NCI-H526 (cell line): Measurements from ENCODE around the gene USH2A.

Experiments
- DNase-seq, 2 experiments: peaks; one replicate each; lab custom pipeline; 2025; lab: John Stamatoyannopoulos, UW

USH2A gene

DNA sequence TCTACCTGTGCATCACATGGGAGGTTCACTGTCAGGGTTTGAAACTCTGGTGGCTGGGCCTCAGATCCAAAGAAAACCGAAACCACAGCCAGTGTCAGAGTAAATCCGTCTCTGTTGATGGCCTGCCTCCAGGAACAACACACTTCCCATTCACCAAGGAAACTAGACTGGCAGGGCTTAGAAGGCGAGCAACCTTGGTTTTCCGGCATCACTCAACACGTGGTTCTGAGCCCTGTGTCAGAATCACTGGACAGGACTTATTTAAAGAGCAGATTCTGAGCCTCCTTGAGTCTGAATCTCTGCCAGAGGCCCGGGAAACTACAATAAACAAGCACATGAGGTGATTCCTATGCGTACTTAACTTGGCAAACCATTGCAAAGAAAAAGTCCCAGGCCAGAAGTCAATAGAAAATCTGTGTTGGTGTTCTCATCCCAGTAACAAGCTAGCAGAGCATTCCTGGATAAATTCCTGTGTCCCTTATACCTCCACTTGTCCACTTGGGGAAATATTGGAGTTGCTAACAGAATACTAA is 786.1 kb downstream of the USH2A start:
- no peak for DNase-seq

DNA sequence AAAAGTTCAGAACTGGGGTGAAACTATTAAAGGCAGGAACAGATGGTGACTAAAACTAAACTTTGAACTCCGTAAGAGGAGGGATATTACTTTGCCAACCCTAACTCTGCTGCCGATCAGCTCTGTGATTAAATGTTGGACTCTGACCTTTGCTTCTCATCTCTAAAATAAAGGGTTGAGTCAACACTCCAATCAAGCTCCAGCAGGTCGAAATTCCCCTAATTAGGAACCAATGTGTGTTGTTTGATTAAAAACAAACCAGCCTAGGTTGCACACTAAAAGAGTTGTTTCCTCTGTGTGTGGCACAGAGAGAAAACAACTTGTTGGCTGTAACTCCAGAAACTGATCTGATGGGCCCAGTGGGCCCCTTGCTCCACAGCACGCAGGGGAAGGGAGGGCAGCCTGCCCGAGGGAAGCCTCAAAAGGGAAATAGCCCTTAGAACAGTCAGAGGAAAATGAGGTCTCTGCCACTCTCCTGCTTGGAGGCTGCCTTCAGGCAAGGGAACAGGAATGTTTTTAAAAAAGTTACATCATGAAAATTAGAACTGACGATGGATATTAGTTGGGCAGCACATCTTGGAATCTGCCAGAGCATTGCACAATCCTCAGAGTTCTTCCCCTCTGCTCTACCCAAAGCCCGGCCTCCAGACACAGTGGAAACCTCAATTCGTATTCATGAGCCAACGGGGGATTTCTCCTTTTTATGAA is 786.8 kb downstream of the USH2A start:
- no peak for DNase-seq

DNA sequence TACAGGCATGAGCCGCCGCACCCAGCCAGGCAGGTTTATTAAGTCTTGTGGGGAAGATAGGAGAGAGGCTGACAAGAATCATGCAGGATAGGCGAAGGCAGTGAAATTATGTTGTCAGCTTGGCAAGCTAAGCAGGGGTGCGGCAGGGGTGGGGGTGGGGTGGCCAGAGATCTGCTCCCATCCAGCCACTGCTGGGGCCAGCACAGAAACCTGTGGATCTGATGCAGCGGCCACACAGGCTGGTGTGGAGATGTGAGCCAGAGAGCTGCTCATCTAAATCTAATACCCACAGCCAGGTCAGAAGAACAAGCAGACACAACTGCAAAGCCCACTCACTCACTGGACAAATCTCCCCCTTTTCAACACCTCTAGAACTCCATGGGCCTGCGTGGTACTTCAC is 787.4 kb downstream of the USH2A start:
- DNase-seq: no peak

DNA sequence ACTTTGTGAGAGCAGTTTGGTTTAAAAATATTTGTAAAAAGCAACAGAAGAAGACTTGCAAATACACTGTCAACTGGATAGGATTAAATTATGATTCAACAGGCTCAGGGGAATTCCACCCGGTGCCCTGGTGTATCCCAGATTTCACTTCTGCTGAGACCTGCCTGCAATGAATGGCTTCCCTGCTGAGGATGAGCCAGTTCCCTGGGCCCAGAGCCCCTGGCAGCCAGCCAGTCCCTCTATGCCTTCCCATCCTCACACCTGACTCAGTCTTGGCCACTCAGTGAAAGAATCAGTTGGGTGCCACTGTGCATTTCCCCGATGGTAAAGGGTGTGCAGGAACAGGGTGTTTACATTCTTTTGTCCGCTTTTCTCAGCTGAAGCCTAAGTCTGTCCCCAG is 791.8 kb downstream of the USH2A start:
- no peak for DNase-seq

DNA sequence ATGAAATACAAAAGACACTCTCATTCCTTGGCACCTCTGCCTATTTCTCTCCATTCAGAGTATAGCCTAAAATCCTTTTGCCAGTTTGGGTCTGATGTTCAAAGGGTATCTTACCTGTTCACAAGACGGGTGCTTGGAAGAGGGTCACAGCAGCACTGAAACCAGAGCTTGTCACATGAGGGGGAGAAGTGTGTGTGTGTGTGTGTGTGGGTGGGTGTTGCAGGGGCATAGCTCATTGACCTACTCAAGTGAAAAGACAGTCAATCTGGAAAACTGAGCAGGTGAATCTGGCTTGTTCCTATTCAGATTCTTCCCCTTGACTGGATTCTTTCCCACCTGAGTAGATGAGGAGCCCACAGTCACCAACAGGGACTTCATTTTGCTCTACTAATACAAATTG is 792.2 kb downstream of the USH2A start:
- DNase-seq: no peak

DNA sequence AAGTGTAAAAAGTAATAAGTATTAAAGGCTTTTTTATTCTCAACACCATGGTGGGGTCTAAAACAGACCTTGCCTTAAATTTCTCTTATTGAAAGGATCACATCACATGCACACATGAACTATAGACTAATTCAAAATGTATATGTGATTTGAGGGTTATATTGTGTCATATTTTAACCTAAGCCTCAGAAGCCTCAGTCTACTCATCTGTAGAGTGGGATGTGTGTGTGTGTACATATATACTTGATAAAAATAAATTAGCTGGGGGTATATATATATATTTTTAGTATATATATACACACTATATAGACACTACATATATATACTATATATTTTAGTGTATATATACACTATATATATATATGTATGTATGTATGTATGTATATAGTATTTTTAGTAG is 797.3 kb downstream of the USH2A start:
- DNase-seq: no peak

DNA sequence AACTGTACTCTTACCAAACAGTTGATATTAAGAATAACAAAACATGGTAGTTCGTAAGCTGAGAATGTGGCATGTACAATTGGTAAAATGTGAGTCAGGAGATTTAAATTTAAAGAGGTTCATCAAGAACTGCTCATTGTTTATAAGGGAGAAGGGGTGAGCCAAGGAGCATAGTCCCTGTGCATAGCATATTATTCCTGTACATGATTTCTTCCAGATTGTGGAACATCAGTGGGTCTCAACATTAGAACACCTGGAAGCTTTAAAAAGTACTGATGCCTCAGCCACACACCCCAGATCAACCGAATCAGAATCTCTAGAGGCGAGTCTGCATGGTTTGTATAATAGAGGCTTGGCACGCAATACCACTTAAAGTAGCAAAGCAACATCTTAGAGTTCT is 800.1 kb downstream of the USH2A start:
- no peak for DNase-seq

DNA sequence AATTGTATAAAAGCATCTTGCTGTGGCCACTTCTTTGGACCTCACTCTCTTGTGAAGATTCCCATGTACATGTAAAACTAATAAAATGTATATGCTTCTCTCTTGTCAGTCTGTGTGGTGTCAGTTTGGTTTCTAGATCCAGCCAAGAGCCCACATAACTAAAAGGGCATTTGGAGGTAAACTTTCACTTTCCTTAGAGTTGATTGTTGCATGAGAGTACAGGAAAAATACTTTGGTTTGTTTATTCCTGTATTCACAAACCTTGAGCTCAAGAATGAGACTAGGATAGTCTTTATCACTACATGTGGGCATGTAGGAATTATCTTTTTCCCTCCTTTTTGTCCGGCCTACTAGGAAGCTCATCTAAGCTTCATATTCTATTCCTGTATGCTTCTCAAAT is 805.3 kb downstream of the USH2A start:
- no peak for DNase-seq

DNA sequence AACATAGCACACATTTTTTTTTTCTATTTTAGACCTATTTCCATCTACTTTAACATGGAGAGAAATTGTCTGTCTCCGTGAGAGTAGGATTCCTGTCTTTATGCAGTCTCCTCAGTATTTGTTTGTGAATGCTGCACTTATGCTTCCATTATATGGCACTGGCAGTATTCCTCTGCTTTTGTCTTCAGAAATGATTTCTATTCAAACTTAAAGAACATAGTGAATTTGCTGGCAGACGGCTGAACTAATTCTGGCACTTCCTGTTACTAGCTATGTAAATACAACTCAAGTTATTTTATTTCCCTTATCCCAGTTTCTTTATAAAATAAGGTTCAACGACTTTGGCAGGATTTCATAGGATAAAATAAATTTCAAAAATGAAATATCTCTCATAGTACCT is 810.9 kb downstream of the USH2A start:
- no peak for DNase-seq

DNA sequence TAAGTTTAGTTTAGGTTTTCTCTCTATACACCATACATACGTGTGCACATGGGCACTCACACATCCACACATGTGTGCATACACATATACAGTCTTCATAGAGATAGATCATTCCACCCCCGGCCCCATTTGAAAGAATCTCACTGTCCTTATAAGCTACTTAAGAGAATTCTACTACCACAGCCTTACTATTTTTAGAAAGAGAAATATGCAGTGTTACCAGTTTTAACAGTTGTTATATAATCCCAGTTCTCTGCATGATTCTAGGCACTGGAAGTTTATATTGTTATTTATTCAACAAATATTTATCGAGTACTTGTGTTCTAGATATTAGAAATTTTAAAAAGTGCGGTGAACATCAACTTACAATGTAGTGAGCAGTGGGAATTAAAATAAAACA is 814.6 kb downstream of the USH2A start:
- no peak for DNase-seq

DNA sequence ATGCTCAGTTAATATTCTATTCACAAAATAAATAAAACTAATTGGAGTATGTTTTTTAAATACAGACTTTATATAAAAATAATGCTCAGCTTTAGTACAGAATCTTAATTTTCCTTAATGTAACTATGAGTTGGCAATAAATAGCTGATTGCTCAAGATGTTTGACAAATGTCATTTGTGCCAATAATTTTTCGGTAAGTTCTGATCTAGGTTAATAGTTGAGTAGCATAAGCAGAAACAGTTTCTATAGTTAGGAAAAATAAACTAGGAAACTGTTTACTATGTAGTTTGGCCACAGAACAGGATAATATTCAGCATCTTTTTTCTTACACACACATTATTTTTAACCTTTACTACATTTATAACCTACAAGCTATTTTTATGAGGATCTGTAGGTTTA is 815.8 kb downstream of the USH2A start:
- DNase-seq: no peak

DNA sequence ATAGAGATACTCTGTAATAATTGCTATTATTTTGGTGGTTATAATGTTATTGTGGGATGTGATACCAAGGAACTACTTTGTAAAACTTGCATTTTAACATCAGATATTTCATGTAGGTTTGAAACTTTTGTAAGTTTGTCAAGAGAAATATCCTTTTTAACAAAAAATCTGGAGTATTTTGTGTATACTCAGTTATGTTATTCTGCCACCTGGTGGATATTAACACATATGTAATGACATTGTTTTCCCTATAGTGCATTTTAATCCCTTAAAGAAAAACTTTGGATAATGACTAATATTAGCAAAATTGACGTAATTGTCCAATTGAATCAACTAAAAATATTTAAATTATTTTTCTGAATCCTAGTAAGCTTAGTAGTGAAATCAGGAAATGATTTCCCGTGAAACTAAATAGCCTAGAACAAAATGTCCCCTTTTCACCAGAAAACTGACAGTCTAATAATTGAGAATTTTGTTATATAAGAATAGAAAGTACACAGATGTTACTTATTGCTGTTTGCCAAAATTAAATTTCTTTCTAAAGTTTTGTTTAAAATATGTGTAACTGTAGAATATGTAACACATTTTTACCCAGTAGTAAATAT is 816.6 kb downstream of the USH2A start:
- DNase-seq: no peak

DNA sequence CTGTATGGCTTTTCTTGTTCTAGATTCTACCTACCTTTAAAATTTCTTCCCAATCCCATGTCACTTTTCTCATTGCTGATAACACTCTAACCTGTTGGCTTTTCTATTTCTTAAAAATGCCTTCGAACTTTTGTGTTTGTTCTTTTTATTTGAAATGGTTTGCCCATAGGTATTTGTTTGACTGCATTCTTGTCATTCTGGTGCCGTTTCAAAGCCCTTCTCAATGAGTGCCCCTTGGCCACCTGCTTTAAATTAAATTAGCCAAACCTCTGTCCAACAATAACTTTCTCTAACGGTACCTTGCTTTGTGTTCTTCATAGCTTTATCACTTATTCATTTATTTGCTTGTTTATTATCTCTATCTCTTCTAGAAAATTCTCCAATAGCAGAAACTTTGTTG is 817.2 kb downstream of the USH2A start:
- no peak for DNase-seq

DNA sequence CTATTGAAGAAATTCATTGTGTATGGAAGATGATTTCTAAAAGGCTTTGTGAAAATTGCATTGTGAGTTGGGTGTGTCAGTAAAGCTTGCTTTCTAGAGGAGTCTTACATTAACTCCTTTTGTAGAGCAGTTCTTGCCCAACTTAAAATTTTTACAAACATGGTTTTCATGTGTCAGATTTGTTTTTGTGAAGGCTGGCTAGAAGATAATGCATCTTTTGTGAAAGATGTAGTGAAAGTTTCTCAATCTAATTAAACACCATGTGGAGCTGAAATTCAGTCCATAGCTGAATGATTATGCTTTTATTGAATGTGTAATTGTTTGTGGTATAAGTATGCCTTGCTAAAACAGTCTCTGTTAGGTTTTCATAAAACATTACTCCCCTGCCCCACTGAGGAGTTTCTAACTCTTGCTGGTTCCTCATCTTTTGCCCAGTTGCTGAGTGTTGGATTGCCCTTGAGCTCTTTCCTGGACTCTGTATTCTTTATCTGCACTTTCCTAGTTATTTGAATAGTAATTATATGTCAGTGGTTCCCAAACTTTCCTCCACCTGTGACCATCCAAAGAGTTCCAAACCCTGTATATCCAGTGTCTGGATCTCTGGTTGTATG is 818.1 kb downstream of the USH2A start:
- no peak for DNase-seq

DNA sequence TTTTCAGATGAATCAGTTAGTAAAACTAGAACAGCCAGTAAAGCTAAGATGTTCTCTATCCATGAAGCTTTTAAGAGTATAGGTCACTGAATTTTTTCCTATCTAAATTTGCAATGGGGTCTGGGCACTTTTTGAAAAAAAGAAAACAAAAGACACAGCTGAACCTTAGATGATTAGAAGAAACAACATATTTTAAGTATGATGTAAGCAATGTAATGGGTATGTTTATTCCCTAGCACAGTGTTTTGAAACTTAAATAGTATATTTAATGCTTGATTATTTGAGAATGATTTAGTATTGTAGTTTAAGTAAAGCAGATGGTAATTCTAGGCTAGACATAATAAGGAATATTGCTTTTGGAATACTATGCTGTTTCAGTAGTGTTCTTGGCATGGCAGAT is 819.9 kb downstream of the USH2A start:
- DNase-seq: no peak

DNA sequence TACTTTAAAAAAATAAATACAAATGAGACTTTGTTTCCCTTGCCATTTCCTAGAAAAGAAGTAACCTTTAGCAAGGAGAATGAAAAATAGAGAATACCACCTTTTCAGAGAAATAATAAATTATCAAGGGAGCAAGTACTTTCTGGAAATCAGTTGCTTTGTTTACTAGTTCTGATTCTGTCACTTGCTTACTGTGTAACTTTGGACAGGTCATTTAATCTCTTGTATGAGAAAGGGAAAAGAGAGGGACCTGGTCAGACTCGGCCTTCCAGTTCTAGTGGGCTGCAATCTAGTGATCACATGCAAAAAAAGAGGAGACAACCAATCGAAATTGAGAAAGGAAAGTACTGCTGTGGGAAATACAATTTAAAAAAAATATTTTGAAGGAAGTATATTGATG is 822.0 kb downstream of the USH2A start:
- DNase-seq: no peak

DNA sequence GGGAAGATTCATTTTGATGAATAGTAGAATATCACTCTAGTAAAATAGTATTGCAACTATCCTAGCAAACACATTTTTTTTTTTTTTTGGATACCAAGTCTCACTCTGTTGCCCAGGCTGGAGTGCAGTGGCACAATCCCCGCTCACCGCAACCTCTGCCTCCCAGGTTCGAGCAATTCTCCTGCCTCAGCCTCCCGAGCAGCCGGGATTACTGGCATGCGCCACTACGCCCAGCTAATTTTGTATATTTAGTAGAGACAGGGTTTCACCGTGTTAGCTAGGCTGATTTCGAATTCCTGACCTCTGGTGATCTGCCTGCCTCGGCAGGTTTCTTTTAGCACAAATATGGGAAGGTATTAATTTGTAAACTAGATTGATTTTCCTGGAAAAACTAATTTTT is 822.4 kb downstream of the USH2A start:
- DNase-seq: no peak

DNA sequence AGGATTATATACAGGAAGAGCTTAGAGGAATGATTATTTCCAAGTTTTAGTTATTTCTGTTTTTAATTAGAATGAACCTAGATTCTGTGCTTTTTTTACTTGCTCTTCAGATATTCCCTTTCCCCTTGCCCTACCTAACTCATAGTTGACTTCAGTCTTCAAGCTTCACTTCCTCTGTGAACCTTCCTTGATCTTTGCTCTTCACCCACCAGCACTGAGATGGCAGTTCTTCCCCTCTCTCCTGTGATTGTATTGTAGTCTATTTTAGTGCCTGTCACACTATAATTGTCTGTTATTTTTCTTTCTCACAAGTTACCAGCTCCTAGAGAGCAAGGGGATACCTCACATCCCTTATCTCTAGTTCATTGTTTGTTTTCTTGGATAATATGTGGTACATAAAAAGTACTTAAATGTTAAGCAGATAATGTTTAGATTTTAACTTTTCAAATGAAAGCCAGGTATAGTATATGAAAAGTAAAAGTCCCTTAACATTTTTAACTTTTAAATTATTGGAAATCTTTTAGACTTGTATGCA is 822.9 kb downstream of the USH2A start:
- no peak for DNase-seq

DNA sequence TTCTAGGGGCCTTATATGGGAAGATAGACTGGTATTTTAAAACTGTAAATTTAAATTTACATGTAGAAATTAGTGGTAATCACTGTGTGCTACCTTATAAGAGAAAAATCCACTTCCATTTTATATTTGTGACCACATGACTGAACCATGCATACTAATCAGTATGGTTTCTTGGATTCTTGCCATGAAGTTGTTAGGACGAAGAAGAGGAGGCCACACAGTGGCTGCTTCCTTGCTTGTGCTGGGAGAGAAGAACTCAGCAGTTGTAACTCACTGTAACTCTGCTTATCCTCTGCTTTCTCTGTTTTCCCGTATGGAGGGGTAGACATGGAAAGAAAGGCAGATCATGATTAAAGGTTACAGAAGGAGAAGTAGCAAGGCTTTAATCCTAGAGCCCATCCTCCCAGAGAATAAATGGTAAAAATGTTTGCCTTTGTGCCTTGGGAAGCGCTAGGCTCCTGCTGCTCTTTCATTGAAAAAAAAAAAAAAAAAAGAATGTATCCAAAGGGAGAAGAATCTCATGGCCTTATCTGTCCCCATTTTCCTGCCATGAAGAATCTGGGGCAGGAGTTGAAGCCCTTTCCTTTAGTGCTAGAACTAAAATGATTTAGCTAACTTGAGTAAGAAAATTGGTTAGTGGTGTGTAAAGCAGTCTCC is 823.7 kb downstream of the USH2A start:
- DNase-seq: no peak

DNA sequence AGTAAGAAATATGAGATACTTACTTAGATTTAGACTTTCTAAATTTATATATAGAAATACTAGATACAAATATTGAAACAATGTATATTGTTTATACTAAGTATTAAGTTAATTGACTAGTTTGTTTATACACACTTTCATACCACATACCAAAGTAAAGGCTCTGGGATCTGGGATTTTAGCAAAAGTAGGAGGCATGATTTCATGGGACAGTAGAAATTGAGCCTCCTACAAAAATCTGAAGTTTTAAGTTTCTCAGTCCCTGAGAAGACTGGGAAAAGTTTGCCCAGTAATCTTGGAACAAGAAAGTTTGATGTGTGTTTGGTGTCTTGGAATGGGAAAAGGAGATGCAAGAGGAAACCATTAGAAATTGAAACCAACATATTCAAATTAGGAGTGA is 825.3 kb downstream of the USH2A start:
- no peak for DNase-seq

DNA sequence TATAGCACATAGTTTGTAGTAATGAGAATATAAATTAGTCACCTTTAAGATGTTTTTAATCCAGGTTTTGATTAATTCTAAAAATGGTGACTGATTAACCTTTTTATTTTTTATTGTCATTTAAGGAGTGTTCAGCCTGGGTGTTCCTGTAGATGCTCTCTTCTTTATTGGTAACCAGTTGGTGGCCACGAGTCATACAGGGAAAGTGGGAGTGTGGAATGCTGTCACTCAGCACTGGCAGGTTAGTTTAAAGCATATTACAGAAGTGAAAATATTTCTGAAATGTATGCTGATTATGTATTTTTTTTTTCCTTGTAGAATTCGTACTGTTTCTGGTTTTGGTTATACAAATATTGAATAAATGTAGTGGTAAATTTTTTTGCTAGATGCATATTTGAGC is 828.0 kb downstream of the USH2A start:
- no peak for DNase-seq

DNA sequence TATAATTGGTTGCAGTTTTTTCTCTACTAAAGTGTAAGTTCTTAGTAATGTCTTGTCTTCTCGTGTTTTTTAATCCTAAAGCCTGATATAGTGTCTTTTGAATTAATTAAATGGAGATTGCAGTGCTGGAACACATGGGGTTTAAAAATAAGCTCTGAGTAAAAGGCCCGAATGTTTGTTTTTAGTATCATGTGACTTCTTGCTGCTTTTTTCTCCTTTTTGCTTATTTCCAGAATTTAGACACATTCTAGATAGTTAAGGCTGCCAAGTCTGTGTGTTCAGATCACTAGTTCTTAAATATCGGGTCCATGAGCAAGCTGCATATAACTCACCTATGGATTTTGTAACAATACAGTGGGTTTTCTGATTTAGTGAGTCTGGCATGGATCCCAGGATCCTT is 828.6 kb downstream of the USH2A start:
- DNase-seq: no peak
